Thoracic aorta (tissue), 2 donors: ENCODE results near the gene ANO4. TPM values are rescaled to one million over a fixed set of nuclear protein-coding genes. Genes with fewer than 3 reads are reported as not detected.

ENCODE experiments used
- ATAC-seq: fragments of 150-250 bp; one replicate; pipeline ENCODE4 v1.8.0; 2017; ENCODE audit warnings: low read depth; ENCODE audit not compliant: insufficient number of reproducible peaks, low FRiP score
- DNase-seq: peaks from one replicate; pipeline ENCODE4 v3.0.0-alpha.2; 2020; ENCODE audit warnings: low spot score
- H3K27ac ChIP-seq, 2 donors: fragments of 200-600 bp; sonication (generic); 1 replicate in 1 of 2; 2 replicates in 1 of 2; pipeline ENCODE4 v1.5.1; 2016; ENCODE audit warnings: mild to moderate bottlenecking in 2 of 2, moderate library complexity in 2 of 2
- H3K27me3 ChIP-seq: fragments of 200-600 bp; sonication (generic); replicated peaks from 2 replicates; pipeline ENCODE4 v1.6.0; 2016; ENCODE audit warnings: mild to moderate bottlenecking; ENCODE audit not compliant: insufficient read depth
- H3K36me3 ChIP-seq: fragments of 200-600 bp; sonication (generic); one replicate; pipeline ENCODE4 v1.5.1; 2016
- H3K4me1 ChIP-seq, 2 donors: fragments of 200-600 bp; sonication (generic); 1 replicate in 1 of 2; 2 replicates in 1 of 2; pipeline versions ENCODE4 v1.5.1 to v1.6.0; 2016; ENCODE audit warnings: low read depth in 2 of 2, mild to moderate bottlenecking in 1 of 2; ENCODE audit not compliant: control insufficient read depth in 1 of 2
- H3K4me3 ChIP-seq: fragments of 200-600 bp; sonication (generic); 2 replicates; pipeline ENCODE4 v1.5.1; 2016; ENCODE audit warnings: mild to moderate bottlenecking
- H3K9me3 ChIP-seq: fragments of 200-600 bp; sonication (generic); 2 replicates; pipeline ENCODE4 v1.5.1; 2016
- total RNA-seq, 2 donors: library from RNA; depleted of rRNA; stranded (reverse); fragments of >200 nt; gene quantifications; one replicate each; pipeline versions ENCODE4 v1.1.0 to v1.2.3, GENCODE V29; 2016
- TF ChIP-seq, protein P1 (sequence below): fragments of 200-600 bp; sonication (generic); IDR thresholded peaks from one replicate; pipeline ENCODE4 v1.5.1; 2019; ENCODE audit warnings: antibody characterized with exemption

The ANO4 gene
- total RNA-seq, 2 donors from 2014 or later, result not detected

DNA sequence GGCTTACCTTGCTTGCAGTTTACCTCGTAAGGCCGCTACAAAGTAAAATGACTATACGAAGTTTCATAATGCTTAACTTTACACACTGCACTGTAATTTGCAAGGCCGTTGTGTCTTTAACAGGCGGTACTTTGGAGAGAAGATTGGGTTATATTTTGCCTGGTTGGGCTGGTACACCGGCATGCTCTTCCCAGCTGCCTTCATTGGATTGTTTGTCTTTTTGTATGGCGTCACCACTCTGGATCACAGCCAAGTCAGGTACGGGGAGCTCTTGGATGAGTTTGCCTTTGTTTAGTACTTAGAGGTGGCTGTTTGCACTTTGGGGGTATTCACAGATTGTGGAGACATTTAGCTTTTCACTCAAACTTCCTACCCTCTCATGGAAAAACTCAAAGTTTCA is 247.6 kb downstream of the ANO4 start:
- Histone ChIP-seq H3K27ac (no peak overlapping the region), H3K4me1 (peaks cover 0 to 18% of the 10 kb centered on the region in 2 donors), H3K9me3 (no peaks in the 10 kb centered on the region), H3K27me3 (no peaks in the 10 kb centered on the region), H3K4me3 (no peak overlapping the region), H3K36me3 (no peaks in the 10 kb centered on the region)
- DNase-seq (no peak), ATAC-seq (no peak)
- TF ChIP-seq, protein P1, sequence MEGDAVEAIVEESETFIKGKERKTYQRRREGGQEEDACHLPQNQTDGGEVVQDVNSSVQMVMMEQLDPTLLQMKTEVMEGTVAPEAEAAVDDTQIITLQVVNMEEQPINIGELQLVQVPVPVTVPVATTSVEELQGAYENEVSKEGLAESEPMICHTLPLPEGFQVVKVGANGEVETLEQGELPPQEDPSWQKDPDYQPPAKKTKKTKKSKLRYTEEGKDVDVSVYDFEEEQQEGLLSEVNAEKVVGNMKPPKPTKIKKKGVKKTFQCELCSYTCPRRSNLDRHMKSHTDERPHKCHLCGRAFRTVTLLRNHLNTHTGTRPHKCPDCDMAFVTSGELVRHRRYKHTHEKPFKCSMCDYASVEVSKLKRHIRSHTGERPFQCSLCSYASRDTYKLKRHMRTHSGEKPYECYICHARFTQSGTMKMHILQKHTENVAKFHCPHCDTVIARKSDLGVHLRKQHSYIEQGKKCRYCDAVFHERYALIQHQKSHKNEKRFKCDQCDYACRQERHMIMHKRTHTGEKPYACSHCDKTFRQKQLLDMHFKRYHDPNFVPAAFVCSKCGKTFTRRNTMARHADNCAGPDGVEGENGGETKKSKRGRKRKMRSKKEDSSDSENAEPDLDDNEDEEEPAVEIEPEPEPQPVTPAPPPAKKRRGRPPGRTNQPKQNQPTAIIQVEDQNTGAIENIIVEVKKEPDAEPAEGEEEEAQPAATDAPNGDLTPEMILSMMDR, result no peak

DNA sequence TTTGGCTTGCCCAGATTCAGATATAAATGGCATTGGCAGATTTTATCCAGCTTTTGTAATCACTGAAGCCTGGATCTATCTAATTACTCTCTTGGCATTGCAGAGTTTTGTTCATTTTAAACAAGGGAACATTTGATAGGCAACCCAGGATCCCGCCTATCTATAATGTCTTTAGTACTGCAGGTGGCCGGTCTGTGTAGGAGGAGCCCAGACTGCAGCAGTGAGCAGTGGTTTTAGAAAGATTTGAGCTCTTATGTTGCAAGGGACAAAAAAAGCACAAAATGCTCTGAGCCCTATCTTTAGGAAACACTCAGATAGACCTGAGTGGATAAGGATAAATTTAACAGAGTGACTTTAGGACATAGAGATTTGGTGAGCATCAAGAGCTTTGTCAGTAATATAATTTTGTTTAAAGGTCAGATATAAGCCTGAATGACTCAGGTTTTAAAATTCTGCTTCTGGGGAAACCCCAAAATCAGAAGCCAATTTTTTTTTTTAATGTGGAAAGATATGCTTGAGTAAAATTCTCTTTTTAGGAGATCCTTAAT is 250.0 kb downstream of the ANO4 start:
- ATAC-seq (no peak), DNase-seq (no peak)
- H3K27ac ChIP-seq, result no peak overlapping the region
- H3K4me3 ChIP-seq, result no peak overlapping the region
- H3K27me3 ChIP-seq, result no peaks in the 10 kb centered on the region
- TF ChIP-seq, protein P1, result no peak
- H3K9me3 ChIP-seq, result no peaks in the 10 kb centered on the region
- no peaks in the 10 kb centered on the region for H3K36me3 ChIP-seq
- peaks cover 0 to 18% of the 10 kb centered on the region in 2 donors for H3K4me1 ChIP-seq

DNA sequence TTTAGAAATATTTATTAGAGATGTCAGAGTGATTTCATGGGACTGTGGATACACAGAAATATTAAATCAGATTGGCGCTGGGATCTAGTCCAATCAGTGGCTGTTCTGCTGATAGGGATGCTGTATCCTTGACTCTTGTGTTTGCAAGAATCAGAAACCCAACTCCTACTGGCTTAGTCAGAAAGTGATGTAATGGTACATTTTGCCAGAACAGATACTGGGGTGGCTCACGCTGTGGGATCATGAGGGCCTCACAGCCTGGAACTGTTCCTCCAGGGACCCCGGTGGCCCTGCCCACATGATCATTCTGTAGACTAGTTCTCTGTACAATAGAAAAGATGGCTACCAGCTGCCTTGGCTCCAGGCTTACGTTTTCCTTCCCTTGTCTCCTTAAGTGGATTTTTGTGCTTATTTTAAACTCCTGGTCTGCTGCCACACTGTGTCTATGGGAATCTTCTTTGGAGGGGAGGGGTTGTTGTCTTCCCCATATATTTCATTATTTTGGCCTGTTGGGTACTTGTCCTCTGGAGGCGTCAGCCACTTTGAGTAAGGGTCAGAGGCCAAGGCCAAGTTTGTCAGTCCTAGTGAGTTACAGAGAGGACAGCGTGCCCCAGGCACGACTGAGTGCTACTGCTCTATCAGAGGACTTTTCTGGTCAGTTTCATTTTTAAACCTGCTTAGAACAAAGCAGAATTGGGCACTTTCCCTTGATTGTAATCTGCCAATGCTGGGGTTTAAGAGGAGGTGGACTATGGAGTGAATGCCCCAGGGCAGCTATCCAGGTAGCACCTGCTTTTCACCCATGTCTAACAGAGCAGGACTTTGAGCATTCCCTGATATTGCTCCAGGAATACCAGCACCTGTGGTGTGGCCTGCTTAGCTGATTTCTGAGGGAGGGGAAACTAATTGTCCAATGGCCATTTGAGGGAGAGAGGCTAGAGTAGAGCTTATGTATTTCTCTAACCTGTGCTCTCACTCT is 251.2 kb downstream of the ANO4 start:
- DNase-seq, result no peak
- H3K36me3 ChIP-seq, result no peaks in the 10 kb centered on the region
- no peak overlapping the region for H3K4me3 ChIP-seq
- no peak for ATAC-seq
- no peaks in the 10 kb centered on the region for H3K27me3 ChIP-seq
- no peaks in the 10 kb centered on the region for H3K9me3 ChIP-seq
- TF ChIP-seq, protein P1, result no peak
- peaks cover 0 to 19% of the 10 kb centered on the region in 2 donors for H3K4me1 ChIP-seq
- no peak overlapping the region for H3K27ac ChIP-seq

DNA sequence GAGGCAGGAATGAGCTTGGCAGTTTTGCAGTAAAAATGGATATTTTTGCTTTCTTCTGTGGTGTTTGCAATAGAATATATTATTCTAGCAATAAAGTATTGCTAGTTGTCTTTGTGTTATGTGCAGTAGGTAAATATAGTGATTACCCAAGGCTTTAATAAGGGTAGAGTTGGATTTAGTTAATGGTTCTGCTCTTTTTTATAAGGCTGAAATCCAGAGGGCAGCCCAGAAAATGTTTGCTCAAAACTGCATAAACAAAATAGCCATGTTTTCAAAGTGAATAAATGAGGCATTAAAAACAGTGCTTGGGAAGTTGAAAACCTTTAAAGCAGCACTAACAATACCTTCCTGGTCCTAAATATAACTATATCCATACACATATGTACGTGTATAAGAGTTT is 253.1 kb downstream of the ANO4 start:
- ATAC-seq (no peak), DNase-seq (no peak)
- TF ChIP-seq, protein P1, result no peak
- Histone ChIP-seq H3K27ac (no peak overlapping the region), H3K27me3 (no peaks in the 10 kb centered on the region), H3K4me1 (peaks cover 11 to 38% of the 10 kb centered on the region in 2 donors), H3K4me3 (no peak overlapping the region), H3K9me3 (no peaks in the 10 kb centered on the region), H3K36me3 (no peaks in the 10 kb centered on the region)

DNA sequence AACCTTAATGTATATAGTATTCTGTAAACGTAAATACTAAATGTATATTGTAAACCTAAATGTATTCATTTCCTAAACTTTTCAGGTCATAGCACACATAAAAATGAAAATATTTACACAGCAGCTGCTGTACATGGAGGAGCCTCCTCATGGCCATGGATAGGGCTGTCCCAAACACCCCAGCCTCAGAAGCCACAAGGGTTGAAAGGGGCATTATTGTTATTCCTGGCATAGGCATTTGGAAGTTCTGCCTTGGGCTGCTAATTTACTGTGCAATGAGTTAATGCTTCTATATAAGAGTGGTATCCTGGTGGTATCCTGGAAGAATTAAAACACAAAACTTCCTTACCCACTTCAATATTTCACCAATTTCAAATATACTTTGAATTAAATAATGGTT is 256.1 kb downstream of the ANO4 start:
- no peak for ATAC-seq
- Histone ChIP-seq H3K27ac (no peak overlapping the region), H3K4me3 (no peak overlapping the region), H3K4me1 (peaks cover 11 to 30% of the 10 kb centered on the region in 2 donors), H3K27me3 (no peaks in the 10 kb centered on the region), H3K36me3 (no peaks in the 10 kb centered on the region), H3K9me3 (no peaks in the 10 kb centered on the region)
- DNase-seq, result no peak
- TF ChIP-seq, protein P1, result no peak
